ENCODE measurements around the gene UBE2M.
"Not testable (repeated sequence)": the region's sequence is repeated elsewhere in the genome, so short reads cannot be mapped to it uniquely, and the experiment has no call there.

Gene UBE2M

GRCh38 chr19:58555369-58555885 lies 3.0 kb downstream of the UBE2M start:
- no peak for DNase-seq

GRCh38 chr19:58554494-58555368 lies 3.7 kb downstream of the UBE2M start, which contains the start of gene CHMP2A:
TSS of gene CHMP2A (minus strand) at chr19:58555105. CDS start at chr19:58554212, 893 bp downstream.
- no peak for DNase-seq

- no peak for DNase-seq
Observed at GRCh38 chr19:58553799-58554493, 4.5 kb downstream of the UBE2M start.

- no peak for DNase-seq
Observed at GRCh38 chr19:58552655-58553054, 5.8 kb downstream of the UBE2M start.

- DNase-seq, result no peak
Observed at GRCh38 chr19:58551577-58552471, 6.6 kb downstream of the UBE2M start.

GRCh38 chr19:58551123-58551497 lies 7.3 kb downstream of the UBE2M start:
- no peak for DNase-seq

- DNase-seq, result no peak
Observed at GRCh38 chr19:58550362-58551122, 7.9 kb downstream of the UBE2M start.

- no peak for DNase-seq
Observed at GRCh38 chr19:58549664-58550361, 8.6 kb downstream of the UBE2M start.

- DNase-seq, result no peak
Observed at GRCh38 chr19:58548859-58549663, 9.3 kb downstream of the UBE2M start.

GRCh38 chr19:58547323-58548312 lies 10.8 kb downstream of the UBE2M start:
- DNase-seq, result no peak

- DNase-seq, result no peak
Observed at GRCh38 chr19:58546019-58546530, 12.3 kb downstream of the UBE2M start.

- no peak for DNase-seq
Observed at GRCh38 chr19:58545286-58546018, 13.0 kb downstream of the UBE2M start.

- DNase-seq, result no peak
Observed at GRCh38 chr19:58544591-58545285, 13.7 kb downstream of the UBE2M start.

GRCh38 chr19:58543826-58544590 lies 14.4 kb downstream of the UBE2M start, which contains the start of gene TRIM28:
TSS of gene TRIM28 (plus strand) at chr19:58544064. CDS start at chr19:58544758, 694 bp downstream.
- DNase-seq, result no peak

GRCh38 chr19:58542641-58543372 lies 15.6 kb downstream of the UBE2M start:
- DNase-seq, result not testable (repeated sequence)

GRCh38 chr19:58539169-58539559 lies 19.2 kb downstream of the UBE2M start:
- not testable (repeated sequence) for DNase-seq
